Loucy (cell line): ENCODE measurements around the gene SPSB4.

Source experiments
- H2AFZ ChIP-seq: fragments of 200-600 bp; sonication (generic); 2 replicates; pipeline ENCODE4 v1.6.0; 2016; ENCODE audit warnings: antibody characterized with exemption, mild to moderate bottlenecking, low read length, moderate library complexity
- H3F3A ChIP-seq: fragments of 200-600 bp; 2 replicates; pipeline ENCODE4 v1.6.0; 2016; ENCODE audit warnings: antibody characterized with exemption, low read depth, mild to moderate bottlenecking
- H3K27me3 ChIP-seq: fragments of 200-600 bp; sonication (generic); 2 replicates; pipeline ENCODE4 v1.6.1; 2014; ENCODE audit warnings: low read length, mild to moderate bottlenecking; ENCODE audit not compliant: insufficient read depth, poor library complexity, severe bottlenecking
- H3K36me3 ChIP-seq: fragments of 200-600 bp; sonication (generic); 2 replicates; pipeline ENCODE4 v1.6.1; 2016; ENCODE audit warnings: low read length; ENCODE audit not compliant: insufficient read depth
- H3K4me1 ChIP-seq: fragments of 200-600 bp; sonication (generic); 2 replicates; pipeline ENCODE4 v1.5.1; 2014; ENCODE audit warnings: low read length, mild to moderate bottlenecking; ENCODE audit not compliant: insufficient read depth, poor library complexity, severe bottlenecking
- H3K4me2 ChIP-seq: fragments of 200-600 bp; sonication (generic); 2 replicates; pipeline ENCODE4 v1.6.0; 2014; ENCODE audit warnings: antibody characterized with exemption, low read length, low read depth, mild to moderate bottlenecking; ENCODE audit not compliant: poor library complexity, severe bottlenecking
- H3K4me3 ChIP-seq: fragments of 200-600 bp; sonication (generic); 2 replicates; pipeline ENCODE4 v1.5.1; 2014; ENCODE audit warnings: low read length, mild to moderate bottlenecking, mixed read lengths; ENCODE audit not compliant: poor library complexity, severe bottlenecking
- H3K79me2 ChIP-seq: fragments of 200-600 bp; sonication (generic); 2 replicates; pipeline ENCODE4 v1.6.1; 2014; ENCODE audit warnings: low read length; ENCODE audit not compliant: insufficient read depth
- H3K9ac ChIP-seq: fragments of 200-600 bp; sonication (generic); 2 replicates; pipeline ENCODE4 v1.6.0; 2014; ENCODE audit warnings: mild to moderate bottlenecking, low read depth, low read length, moderate library complexity; ENCODE audit not compliant: poor library complexity, severe bottlenecking
- H3K9me2 ChIP-seq: fragments of 200-600 bp; sonication (generic); replicated peaks from 2 replicates; pipeline ENCODE4 v1.6.1; 2016; ENCODE audit warnings: low read depth, low read length, mixed read lengths
- H3K9me3 ChIP-seq: fragments of 200-600 bp; sonication (generic); 2 replicates; pipeline ENCODE4 v1.6.1; 2014; ENCODE audit warnings: mild to moderate bottlenecking, antibody characterized with exemption, low read length, low read depth; ENCODE audit not compliant: insufficient read depth
- H4K20me1 ChIP-seq: fragments of 200-600 bp; sonication (generic); 2 replicates; pipeline ENCODE4 v1.6.0; 2014; ENCODE audit warnings: antibody characterized with exemption, low read length, mild to moderate bottlenecking; ENCODE audit not compliant: insufficient read depth, poor library complexity, severe bottlenecking
- CTCF ChIP-seq: fragments of 200-600 bp; sonication (generic); conservative IDR thresholded peaks from 2 replicates; pipeline ENCODE4 v1.5.1; 2014; ENCODE audit warnings: mild to moderate bottlenecking, antibody characterized with exemption, low read length
- EZH2phosphoT487 ChIP-seq: fragments of 200-600 bp; IDR thresholded peaks from 2 replicates; pipeline ENCODE4 v1.6.1; 2018; ENCODE audit warnings: antibody characterized with exemption, mild to moderate bottlenecking, moderate library complexity, borderline replicate concordance

Gene SPSB4

GRCh38 chr3:141114179-141114745 is 63.1 kb downstream of the SPSB4 start:
- H3K9ac ChIP-seq: no peak overlapping the region
- peaks cover 19% of the 10 kb centered on the region for H3K4me1 ChIP-seq
- H3K4me2 ChIP-seq: no peak overlapping the region
- H4K20me1 ChIP-seq: no peaks in the 10 kb centered on the region
- no peaks in the 10 kb centered on the region for H3K27me3 ChIP-seq
- no peaks in the 10 kb centered on the region for H3K9me2 ChIP-seq
- H2AFZ ChIP-seq: no peak overlapping the region
- H3K79me2 ChIP-seq: no peaks in the 10 kb centered on the region
- TF ChIP-seq EZH2phosphoT487 (no peak), CTCF (no peak)
- H3K4me3 ChIP-seq: no peak overlapping the region
- no peaks in the 10 kb centered on the region; the same call in 1 of the 2 replicates for H3K9me3 ChIP-seq
- H3K36me3 ChIP-seq: no peaks in the 10 kb centered on the region
- H3F3A ChIP-seq: no peaks in the 10 kb centered on the region

GRCh38 chr3:141114816-141115460 is 63.8 kb downstream of the SPSB4 start:
- Histone ChIP-seq H3K9me3 (no peaks in the 10 kb centered on the region; the same call in 1 of the 2 replicates), H3K36me3 (no peaks in the 10 kb centered on the region), H3K4me2 (no peak overlapping the region), H3K4me1 (peaks cover 13% of the 10 kb centered on the region), H4K20me1 (no peaks in the 10 kb centered on the region), H3K9ac (no peak overlapping the region), H3K9me2 (no peaks in the 10 kb centered on the region), H3K27me3 (no peaks in the 10 kb centered on the region), H3K4me3 (no peak overlapping the region), H2AFZ (no peak overlapping the region), H3F3A (no peaks in the 10 kb centered on the region), H3K79me2 (no peaks in the 10 kb centered on the region)
- TF ChIP-seq CTCF: peak; percentile 44
- no peak for TF ChIP-seq EZH2phosphoT487

- Histone ChIP-seq H3F3A (no peaks in the 10 kb centered on the region), H3K79me2 (no peaks in the 10 kb centered on the region), H3K27me3 (no peaks in the 10 kb centered on the region), H3K36me3 (no peaks in the 10 kb centered on the region), H3K4me1 (peaks cover 6% of the 10 kb centered on the region), H3K9me2 (no peaks in the 10 kb centered on the region), H3K9ac (no peak overlapping the region), H2AFZ (no peak overlapping the region), H3K4me3 (no peak overlapping the region), H4K20me1 (no peaks in the 10 kb centered on the region), H3K4me2 (no peak overlapping the region), H3K9me3 (no peaks in the 10 kb centered on the region)
- no peak for TF ChIP-seq EZH2phosphoT487
Observed at GRCh38 chr3:141115789-141116541, 64.8 kb downstream of the SPSB4 start.
